HG03175 (cell line): ENCODE data around the gene MAGED2.
A peak's percentile ranks its signal among the peaks of the same experiment; 100 is the strongest.
"Not testable (repeated sequence)": the region's sequence is repeated elsewhere in the genome, so short reads cannot be mapped to it uniquely, and the experiment has no call there.

Source experiments
- ATAC-seq: cut with Tn5 transposase; IDR thresholded peaks from one replicate; pipeline ENCODE4 v1.9.1; 2021; ENCODE audit warnings: mild to moderate bottlenecking, moderate library complexity; ENCODE audit not compliant: unreplicated experiment

MAGED2 gene

GRCh38 chrX:54807524-54808108 lies at the start of gene MAGED2:
Gene MAGED2, plus strand, starts transcription at chrX:54807745. Its CDS starts 1,587 bp downstream, at chrX:54809332.
- ATAC-seq = no peak

GRCh38 chrX:54758114-54759055 lies 49.2 kb upstream of the MAGED2 start:
- ATAC-seq = no peak

- not testable (repeated sequence) for ATAC-seq
These were observed 33.0 kb upstream of the MAGED2 start for GRCh38 chrX:54774391-54775094.

GRCh38 chrX:54776061-54776460 lies 31.5 kb upstream of the MAGED2 start:
- no peak for ATAC-seq

- no peak for ATAC-seq
These were observed 30.4 kb upstream of the MAGED2 start for GRCh38 chrX:54776987-54777672.

- ATAC-seq = no peak
These were observed 21.6 kb upstream of the MAGED2 start for GRCh38 chrX:54785901-54786300.

GRCh38 chrX:54786967-54787366 lies 20.6 kb upstream of the MAGED2 start:
- ATAC-seq = no peak

GRCh38 chrX:54788446-54788845 lies 19.1 kb upstream of the MAGED2 start:
- no peak for ATAC-seq

- not testable (repeated sequence) for ATAC-seq
These were observed 18.1 kb upstream of the MAGED2 start for GRCh38 chrX:54789405-54789804.

GRCh38 chrX:54794028-54794427 lies 13.5 kb upstream of the MAGED2 start:
- no peak for ATAC-seq

GRCh38 chrX:54794795-54795194 lies 12.8 kb upstream of the MAGED2 start:
- no peak for ATAC-seq

- ATAC-seq = no peak
These were observed 9.4 kb upstream of the MAGED2 start, which contains the start of gene ITIH6 for GRCh38 chrX:54798137-54798536. Gene ITIH6, minus strand, starts transcription at chrX:54798255. Its CDS starts 45 bp downstream, at chrX:54798210.

GRCh38 chrX:54799046-54799445 lies 8.5 kb upstream of the MAGED2 start:
- ATAC-seq = no peak

- peak; percentile 15 for ATAC-seq
These were observed 612 bp downstream of the MAGED2 start for GRCh38 chrX:54808109-54808604.

GRCh38 chrX:54808605-54809483 lies 1.3 kb downstream of the MAGED2 start:
- ATAC-seq = peak; percentile 92

- ATAC-seq = no peak
These were observed 3.0 kb downstream of the MAGED2 start for GRCh38 chrX:54810532-54810931.

GRCh38 chrX:54811301-54811885 lies 3.8 kb downstream of the MAGED2 start:
- no peak for ATAC-seq

GRCh38 chrX:54812306-54812705 lies 4.8 kb downstream of the MAGED2 start:
- no peak for ATAC-seq

GRCh38 chrX:54817220-54817820 lies 9.8 kb downstream of the MAGED2 start:
- ATAC-seq = no peak
